Stomach (tissue), 9 donors: ENCODE measurements around the gene ERICH3. TPM values are rescaled to one million over a fixed set of nuclear protein-coding genes. Genes with fewer than 3 reads are reported as not detected.

ENCODE experiments used
- DNase-seq, 2 donors: peaks; one replicate each; pipeline versions ENCODE4 v3.0.0 to v3.0.0-alpha.2; 2013 to 2019
- H3K27ac ChIP-seq, 5 donors: fragments of 200-600 bp in 4 of 5; sonication (generic) in 4 of 5; one replicate each; pipeline ENCODE4 v1.5.1; 2013 to 2019; ENCODE audit warnings: mild to moderate bottlenecking in 1 of 5, moderate library complexity in 1 of 5
- H3K27me3 ChIP-seq, 3 donors: fragments of 200-600 bp; sonication (generic); one replicate each; pipeline ENCODE4 v1.5.1; 2017 to 2019; ENCODE audit warnings: mixed run types in 1 of 3
- H3K36me3 ChIP-seq, 4 donors: fragments of 200-600 bp; sonication (generic); 1 replicate in 3 of 4; 2 replicates in 1 of 4; pipeline ENCODE4 v1.5.1; 2016 to 2019
- H3K4me1 ChIP-seq, 4 donors: fragments of 200-600 bp; sonication (generic); one replicate each; pipeline ENCODE4 v1.5.1; 2016 to 2019
- H3K4me3 ChIP-seq, 4 donors: fragments of 200-600 bp; sonication (generic) in 3 of 4; one replicate each; pipeline ENCODE4 v1.5.1; 2016 to 2019; ENCODE audit warnings: mild to moderate bottlenecking in 1 of 4
- H3K9me3 ChIP-seq, 4 donors: fragments of 200-600 bp; sonication (generic); one replicate each; pipeline ENCODE4 v1.5.1; 2016 to 2019
- CTCF ChIP-seq, 7 experiments: fragments of 450-650 bp in 4 of 7; fragments of 200-600 bp in 3 of 7; sonication (generic) in 3 of 7; IDR thresholded peaks; one replicate each; pipeline ENCODE4 v1.5.1; 2016 to 2019; ENCODE audit warnings: antibody characterized with exemption in 7 of 7, control low read depth in 2 of 7, mild to moderate bottlenecking in 1 of 7
- EP300 ChIP-seq: sonication (generic); formaldehyde crosslinking; IDR thresholded peaks from one replicate; pipeline ENCODE4 v1.6.1; 2017; ENCODE audit warnings: antibody characterized with exemption
- POLR2A ChIP-seq, 4 donors: fragments of 450-650 bp; IDR thresholded peaks; one replicate each; pipeline ENCODE4 v1.6.1; 2016; ENCODE audit warnings: antibody characterized with exemption in 4 of 4, control low read depth in 2 of 4, mild to moderate bottlenecking in 1 of 4, moderate library complexity in 1 of 4
- POLR2AphosphoS5 ChIP-seq, 3 donors: sonication (generic); formaldehyde crosslinking; IDR thresholded peaks; one replicate each; pipeline ENCODE4 v1.6.1; 2016; ENCODE audit warnings: antibody characterized with exemption in 3 of 3
- WGBS, 5 donors: extraction: QIAGEN DNeasy Blood & Tissue Kit in 3 of 5; methylation state at CpG; one replicate each; pipeline versions ENCODE4 v1.1.5 to v1.1.7; 2013 to 2018; 5-methylcytosine and 5-hydroxymethylcytosine counted together
- intact Hi-C: fragments of 100-400 bp; cut with DNase I; formaldehyde crosslinking; loops from one replicate; pipeline ENCODE4 v1.15.1; 2023; ENCODE audit warnings: low total_unique reads
- polyA plus RNA-seq, 3 donors: library from polyadenylated mRNA; stranded (reverse); fragments of 200-250 nt; gene quantifications; one replicate each; pipeline ENCODE4 v1.2.3, GENCODE V29; 2013
- total RNA-seq, 5 donors: library from RNA; depleted of rRNA; stranded (reverse); fragments of >200 nt; gene quantifications; one replicate each; pipeline versions ENCODE4 v1.1.0 to v1.2.3, GENCODE V29; 2014 to 2016
- donor health status: healthy with polysubstance abuse.
- donor health status: Bipolar disorder and iron deficiency.
- donor health status: healthy.

ERICH3 gene
- total and polyA plus RNA-seq, 8 donors, result 0.05 to 0.55 TPM; not detected in 6

GRCh38 chr1:74523873-74524480, 149.6 kb downstream of the ERICH3 start:
- no peaks in the 10 kb centered on the region for H3K27me3 ChIP-seq
- H3K9me3 ChIP-seq, result no peaks in the 10 kb centered on the region
- intact Hi-C loops, result no loop called here
- H3K27ac ChIP-seq, result no peak overlapping the region
- no peak for DNase-seq
- H3K36me3 ChIP-seq, result no peaks in the 10 kb centered on the region
- H3K4me1 ChIP-seq, result no peaks in the 10 kb centered on the region
- WGBS, 5 donors, result 72 to 78% (median 76%) methylated on average over 2 of the region's 2 CpGs
- H3K4me3 ChIP-seq, result no peak overlapping the region
- TF ChIP-seq POLR2AphosphoS5 (IDR thresholded peaks at IDR 0.05), result no peak
- TF ChIP-seq EP300, result no peak
- no peak for TF ChIP-seq CTCF (IDR thresholded peaks at IDR 0.05)
- no peak for TF ChIP-seq POLR2A (IDR thresholded peaks at IDR 0.05)

DNA sequence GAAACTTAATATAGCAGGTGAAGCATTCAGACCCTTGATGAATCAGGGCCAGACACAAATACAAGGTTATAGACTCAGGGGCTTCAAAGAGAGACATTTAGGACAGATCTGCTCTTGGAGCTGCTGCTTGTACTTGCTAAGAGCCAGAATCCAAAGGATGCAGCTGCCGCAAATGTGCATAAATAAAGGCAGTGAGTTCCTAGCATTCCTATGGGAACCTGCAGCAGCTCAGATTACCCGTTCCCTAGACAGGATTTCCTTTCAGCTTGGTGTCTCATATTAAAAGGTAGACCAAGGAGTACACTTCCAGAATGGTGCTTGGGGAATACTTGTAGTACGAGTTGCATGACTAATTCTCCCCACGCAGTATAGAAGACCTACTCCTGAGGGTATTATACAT, 151.4 kb downstream of the ERICH3 start:
- TF ChIP-seq POLR2AphosphoS5 (IDR thresholded peaks at IDR 0.05) (no peak), CTCF (IDR thresholded peaks at IDR 0.05) (no peak), POLR2A (IDR thresholded peaks at IDR 0.05) (no peak), EP300 (no peak)
- 24 to 42% (median 31%) methylated on average over 4 of the region's 4 CpGs for WGBS, 5 donors
- H3K27me3 ChIP-seq, result no peaks in the 10 kb centered on the region
- DNase-seq, result no peak
- no peak overlapping the region for H3K27ac ChIP-seq
- H3K36me3 ChIP-seq, result no peaks in the 10 kb centered on the region
- no peak overlapping the region for H3K4me3 ChIP-seq
- H3K4me1 ChIP-seq, result no peaks in the 10 kb centered on the region
- no peaks in the 10 kb centered on the region for H3K9me3 ChIP-seq
- intact Hi-C loops, result no loop called here

Other genes starting within 250 kb of the ERICH3 start
- gene LRRC53, start 161.2 kb downstream of the ERICH3 start, total RNA-seq, result not detected
- not detected for gene LRRC53, start 161.2 kb downstream of the ERICH3 start, polyA plus RNA-seq
- gene CRYZ, start 59.3 kb upstream of the ERICH3 start, total RNA-seq, result 10 to 100 TPM; 19.1 to 74.5 (median 58.6) TPM
- 10 to 100 TPM; 14.2 to 43.7 (median 26.3) TPM for gene CRYZ, start 59.3 kb upstream of the ERICH3 start, polyA plus RNA-seq
- gene TYW3, start 59.4 kb upstream of the ERICH3 start, total RNA-seq, result 10 to 100 TPM in 4 of 5 donors, 1 to 10 TPM in 1; 2.3 to 24.0 (median 16.5) TPM
- 10 to 100 TPM; 14.6 to 18.0 (median 17.2) TPM for gene TYW3, start 59.4 kb upstream of the ERICH3 start, polyA plus RNA-seq